Heart left ventricle (tissue), 16 donors: ENCODE measurements around the gene C19orf12. TPM values are rescaled to one million over a fixed set of nuclear protein-coding genes. Genes with fewer than 3 reads are reported as not detected.

Experiments
- ATAC-seq, 4 donors: fragments of 200-7000 bp; cut with Tn5 transposase; one replicate each; pipeline ENCODE4 v1.9.1; 2020 to 2022; ENCODE audit warnings: moderate library complexity in 4 of 4, mild to moderate bottlenecking in 3 of 4, moderate number of reproducible peaks in 1 of 4
- DNase-seq, 5 donors: peaks; one replicate each; pipeline ENCODE4 v3.0.0-alpha.2; 2020
- H3K27ac ChIP-seq, 12 donors: fragments of 200-600 bp; sonication (generic) in 4 of 12; one replicate each; pipeline versions ENCODE4 v1.5.0 to v1.8.0; 2016 to 2022; ENCODE audit warnings: mild to moderate bottlenecking in 2 of 12
- H3K27me3 ChIP-seq, 9 donors: fragments of 200-600 bp; sonication (generic) in 2 of 9; one replicate each; pipeline versions ENCODE4 v1.5.1 to v1.8.0; 2016 to 2022; ENCODE audit warnings: mild to moderate bottlenecking in 3 of 9
- H3K36me3 ChIP-seq, 9 donors: fragments of 200-600 bp; sonication (generic) in 2 of 9; one replicate each; pipeline versions ENCODE4 v1.5.0 to v1.8.0; 2018 to 2022; ENCODE audit warnings: mild to moderate bottlenecking in 2 of 9
- H3K4me1 ChIP-seq, 12 donors: fragments of 200-600 bp; sonication (generic) in 4 of 12; one replicate each; pipeline versions ENCODE4 v1.5.0 to v1.8.0; 2016 to 2022; ENCODE audit warnings: mild to moderate bottlenecking in 3 of 12
- H3K4me3 ChIP-seq, 12 donors: fragments of 200-600 bp; sonication (generic) in 4 of 12; one replicate each; pipeline versions ENCODE4 v1.5.0 to v1.8.0; 2017 to 2022; ENCODE audit warnings: mild to moderate bottlenecking in 9 of 12, moderate library complexity in 4 of 12
- H3K9me3 ChIP-seq, 12 donors: fragments of 200-600 bp; sonication (generic) in 4 of 12; one replicate each; pipeline versions ENCODE4 v1.5.0 to v1.8.0; 2016 to 2022; ENCODE audit warnings: mild to moderate bottlenecking in 1 of 12
- CTCF ChIP-seq, 12 donors: fragments of 200-600 bp; sonication (generic) in 4 of 12; IDR thresholded peaks; one replicate each; pipeline versions ENCODE4 v1.5.0 to v1.8.0; 2018 to 2022; ENCODE audit warnings: antibody characterized with exemption in 12 of 12, mild to moderate bottlenecking in 5 of 12
- POLR2A ChIP-seq, 2 donors: fragments of 450-650 bp; IDR thresholded peaks; one replicate each; pipeline ENCODE4 v1.6.1; 2017; ENCODE audit warnings: antibody characterized with exemption in 2 of 2, mild to moderate bottlenecking in 2 of 2, moderate library complexity in 2 of 2
- WGBS, 4 donors: extraction: QIAGEN DNeasy Blood & Tissue Kit in 2 of 4; methylation state at CpG; one replicate each; pipeline versions ENCODE4 v1.1.5 to v1.1.7; 2013 to 2018; 5-methylcytosine and 5-hydroxymethylcytosine counted together
- intact Hi-C, 10 donors: fragments of 100-400 bp; cut with DNase I; formaldehyde crosslinking; loops; one replicate each; pipeline versions ENCODE4 v1.11.1 to v1.14.2; 2022
- polyA plus RNA-seq, 2 donors: library from polyadenylated mRNA; stranded (reverse); fragments of 200-250 nt; gene quantifications; one replicate each; pipeline ENCODE4 v1.2.3, GENCODE V29; 2013
- total RNA-seq, 9 donors: library from RNA; depleted of rRNA in 2 of 9; stranded (reverse); fragments of >200 nt in 2 of 9; fragmentation: NEBNext Ultra II Directional in 3 of 9; extraction: Animal tissue kit (Norgen Biotek cat#: 25700) in 3 of 9; gene quantifications; one replicate each; pipeline versions ENCODE4 v1.1.0 to v1.2.4, GENCODE V29; 2016 to 2023
- donor health status: ischemic (EF 13 %, LVEDD 7.1; RV severe dilation, severe dysfunction).
- donor health status: healthy with polysubstance abuse.
- donor health status: DM: no; HTN: yes; CAD: no.
- donor health status: DM: no; HTN: no; CAD: no.
- donor health status: ischemic (EF 25% LVEDD 6.9; RV normal size, moderate dysfunction).
- donor health status: ischemic (EF 25% LVEDD 5.7; RV mildly dilated, moderate dysfunction).
- donor health status: healthy.
- donor health status: DM: yes; HTN: yes; CAD: no.
- donor health status: ischemic (EF 35%, LVEDD 5.7; RV mildly dilated, moderate dysfunction).
- donor health status: nonischemic (EF 11% LVEDD 7.7; RV severe dilation, severe dysfunction).
- donor health status: DM: yes; HTN: yes; CAD: no.
- donor health status: PGD.
- donor health status: ischemic (EF 29% LVEDD 5.4; RV normal size, mild dysfunction).
- donor health status: nonischemic (EF 23%, LVEDD 6.1; RV moderate dilation, normal function).

C19orf12 gene
- total and polyA plus RNA-seq, 11 donors: 34.0 to 80.3 (median 47.1) TPM

GRCh38 chr19:29751932-29752331 is 36.9 kb upstream of the C19orf12 start:
- Histone ChIP-seq H3K9me3 (no peaks in the 10 kb centered on the region), H3K4me3 (no peak overlapping the region), H3K36me3 (no peaks in the 10 kb centered on the region), H3K27me3 (peaks cover 0 to 13% (median 0%) of the 10 kb centered on the region in 9 donors), H3K4me1 (no peaks in the 10 kb centered on the region), H3K27ac (no peak overlapping the region)
- 86 to 94% (median 91%) methylated on average over 3 of the region's 3 CpGs for WGBS, 4 donors
- no peak for TF ChIP-seq CTCF (IDR thresholded peaks at IDR 0.05)
- TF ChIP-seq POLR2A (IDR thresholded peaks at IDR 0.05): no peak
- ATAC-seq (no peak), DNase-seq (no peak)
- intact Hi-C loops: loop anchor here in 1 of 10 donors (10.0 kb wide), 1 partner anchor 903 kb away; no protein-coding TSS in a partner anchor

- Histone ChIP-seq H3K4me3 (no peak overlapping the region), H3K27ac (no peak overlapping the region), H3K4me1 (no peaks in the 10 kb centered on the region), H3K36me3 (no peaks in the 10 kb centered on the region), H3K9me3 (no peaks in the 10 kb centered on the region), H3K27me3 (peaks cover 0 to 13% (median 0%) of the 10 kb centered on the region in 9 donors)
- WGBS, 4 donors: 86 to 90% (median 88%) methylated on average over 5 of the region's 5 CpGs
- DNase-seq (no peak), ATAC-seq (no peak)
- no peak for TF ChIP-seq CTCF (IDR thresholded peaks at IDR 0.05)
- intact Hi-C loops: loop anchor here in 1 of 10 donors (10.0 kb wide), 1 partner anchor 905 kb away; no protein-coding TSS in a partner anchor
These were observed 34.9 kb upstream of the C19orf12 start for GRCh38 chr19:29750001-29750400.

DNA sequence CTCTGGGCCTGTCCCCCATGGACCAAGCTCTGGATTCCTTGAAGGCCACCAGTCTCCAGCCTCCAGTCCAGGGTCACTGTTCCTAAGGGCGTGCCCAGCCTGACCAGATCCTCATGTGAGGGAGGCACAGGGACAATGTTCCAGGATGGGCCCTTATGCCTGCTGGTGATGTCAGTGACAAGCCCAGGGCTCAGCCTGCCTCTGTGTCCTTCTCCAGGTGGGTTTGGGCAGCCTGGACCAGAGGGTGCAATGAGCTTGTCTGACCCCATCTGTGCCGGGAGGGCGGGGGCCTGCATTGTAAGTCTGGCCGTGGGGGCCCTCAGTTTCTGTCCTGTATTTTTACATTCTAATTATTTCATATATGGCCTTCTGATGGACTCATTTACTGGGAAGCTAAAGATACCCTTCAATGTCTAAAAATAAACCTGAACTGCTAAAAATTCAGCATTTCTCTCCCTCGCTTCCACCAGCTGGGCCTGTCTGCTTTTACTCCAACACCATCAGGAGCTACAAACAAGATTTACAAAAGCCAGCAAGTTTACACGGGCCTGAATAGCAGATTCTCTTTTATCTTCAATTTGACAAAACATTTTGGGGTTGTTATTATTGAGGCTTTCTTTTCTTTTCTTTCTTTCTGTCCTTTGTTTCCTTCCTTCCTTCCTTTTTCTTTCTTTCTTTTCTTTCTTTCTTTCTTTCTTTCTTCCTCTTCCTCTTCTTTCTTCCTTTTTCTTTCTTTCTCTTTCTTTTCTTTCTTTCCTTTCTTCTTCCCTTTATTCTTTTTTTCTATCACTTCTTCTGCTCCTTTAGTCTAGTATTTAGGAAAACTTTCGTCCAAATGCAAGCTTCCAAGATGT is 34.2 kb upstream of the C19orf12 start:
- Histone ChIP-seq H3K36me3 (no peaks in the 10 kb centered on the region), H3K4me1 (no peaks in the 10 kb centered on the region), H3K27me3 (peaks cover 0 to 13% (median 0%) of the 10 kb centered on the region in 9 donors), H3K9me3 (no peaks in the 10 kb centered on the region), H3K4me3 (no peak overlapping the region), H3K27ac (no peak overlapping the region)
- WGBS, 4 donors: 78 to 81% (median 79%) methylated on average over 7 of the region's 7 CpGs
- ATAC-seq (no peak), DNase-seq (no peak)
- intact Hi-C loops: no loop called here
- TF ChIP-seq POLR2A (IDR thresholded peaks at IDR 0.05) (no peak), CTCF (IDR thresholded peaks at IDR 0.05) (no peak)

DNA sequence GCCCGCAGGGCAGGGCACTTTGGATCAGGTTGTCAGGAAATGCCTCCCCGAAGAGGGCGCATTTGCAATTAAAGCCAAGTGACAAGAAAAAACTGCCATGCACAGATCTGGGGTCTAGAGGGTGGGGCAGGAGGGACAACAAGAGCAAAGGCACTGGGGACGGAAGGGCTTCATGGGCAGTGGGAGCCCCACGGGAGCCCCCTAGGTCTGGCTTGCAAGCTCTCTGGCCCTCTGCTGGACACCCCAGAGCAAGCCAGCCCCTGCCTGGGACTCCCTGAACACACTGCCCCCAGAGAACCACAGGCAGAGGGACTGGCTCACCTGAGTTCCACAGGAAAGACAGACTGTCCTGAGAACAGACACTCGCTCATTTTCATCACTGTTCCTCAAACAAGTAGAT is 30.2 kb upstream of the C19orf12 start:
- no peak for ATAC-seq
- Histone ChIP-seq H3K27ac (no peak overlapping the region), H3K4me1 (no peaks in the 10 kb centered on the region), H3K27me3 (peaks cover 0 to 2% (median 0%) of the 10 kb centered on the region in 9 donors), H3K4me3 (no peak overlapping the region), H3K36me3 (no peaks in the 10 kb centered on the region), H3K9me3 (no peaks in the 10 kb centered on the region)
- no peak for DNase-seq
- no peak for TF ChIP-seq CTCF (IDR thresholded peaks at IDR 0.05)
- TF ChIP-seq POLR2A (IDR thresholded peaks at IDR 0.05): no peak
- WGBS, 4 donors: 65 to 74% (median 68%) methylated on average over 6 of the region's 6 CpGs
- intact Hi-C loops: no loop called here
